ENCODE data around the gene DPP8.

DNA sequence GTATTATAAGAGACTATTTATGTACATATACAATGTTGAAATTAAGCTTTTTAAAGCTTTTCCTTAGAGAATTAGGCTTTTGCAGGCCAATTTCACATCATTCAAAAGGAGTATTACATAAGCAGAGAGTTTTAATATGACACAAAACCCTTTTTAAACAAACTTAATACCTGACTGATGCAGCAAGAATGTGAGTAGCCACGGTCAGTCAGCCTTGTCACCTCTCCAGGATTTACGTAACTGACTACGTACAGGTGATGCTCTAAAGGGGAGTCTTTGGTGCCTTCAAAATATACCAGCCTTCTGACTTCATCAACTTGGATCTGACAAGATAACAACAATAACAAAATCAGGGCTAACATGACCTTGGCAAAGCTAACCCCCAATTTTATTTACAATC lies 50.6 kb downstream of the DPP8 start:
- TF ChIP-seq, protein P1, sequence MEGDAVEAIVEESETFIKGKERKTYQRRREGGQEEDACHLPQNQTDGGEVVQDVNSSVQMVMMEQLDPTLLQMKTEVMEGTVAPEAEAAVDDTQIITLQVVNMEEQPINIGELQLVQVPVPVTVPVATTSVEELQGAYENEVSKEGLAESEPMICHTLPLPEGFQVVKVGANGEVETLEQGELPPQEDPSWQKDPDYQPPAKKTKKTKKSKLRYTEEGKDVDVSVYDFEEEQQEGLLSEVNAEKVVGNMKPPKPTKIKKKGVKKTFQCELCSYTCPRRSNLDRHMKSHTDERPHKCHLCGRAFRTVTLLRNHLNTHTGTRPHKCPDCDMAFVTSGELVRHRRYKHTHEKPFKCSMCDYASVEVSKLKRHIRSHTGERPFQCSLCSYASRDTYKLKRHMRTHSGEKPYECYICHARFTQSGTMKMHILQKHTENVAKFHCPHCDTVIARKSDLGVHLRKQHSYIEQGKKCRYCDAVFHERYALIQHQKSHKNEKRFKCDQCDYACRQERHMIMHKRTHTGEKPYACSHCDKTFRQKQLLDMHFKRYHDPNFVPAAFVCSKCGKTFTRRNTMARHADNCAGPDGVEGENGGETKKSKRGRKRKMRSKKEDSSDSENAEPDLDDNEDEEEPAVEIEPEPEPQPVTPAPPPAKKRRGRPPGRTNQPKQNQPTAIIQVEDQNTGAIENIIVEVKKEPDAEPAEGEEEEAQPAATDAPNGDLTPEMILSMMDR (IDR thresholded peaks at IDR 0.05 in 2 of 3, conservative IDR thresholded peaks at IDR 0.05 in 1 of 3; ENCODE audit: borderline replicate concordance in 1 of 3, insufficient read depth in 1 of 3, low read depth in 2 of 3, low read length in 2 of 3) = no peak
- TF ChIP-seq RAD21 (IDR thresholded peaks at IDR 0.05; ENCODE audit: low read depth) = no peak
- no peak for TF ChIP-seq SP1 (IDR thresholded peaks at IDR 0.05; ENCODE audit: low read depth)
- TF ChIP-seq POLR2A (IDR thresholded peaks at IDR 0.05; ENCODE audit: borderline replicate concordance, extremely low read depth, insufficient read depth, insufficient read length) = no peak
- TF ChIP-seq YY1 (IDR thresholded peaks at IDR 0.05; ENCODE audit: extremely low read depth, insufficient replicate concordance, low read depth, low read length) = no peak
- TF ChIP-seq JUND (IDR thresholded peaks at IDR 0.05) = no peak

Data from HCT116 (cell line).